Esophagus muscularis mucosa (tissue), 4 donors: Measurements from ENCODE around the gene TRAPPC2L.

Source experiments
- CTCF ChIP-seq, 3 experiments: fragments of 200-600 bp in 2 of 3; fragments of 450-650 bp in 1 of 3; sonication (generic) in 2 of 3; IDR thresholded peaks; one replicate each; pipeline ENCODE4 v1.5.1; 2017 to 2019; ENCODE audit warnings: antibody characterized with exemption in 3 of 3, mild to moderate bottlenecking in 2 of 3, moderate library complexity in 1 of 3
- EP300 ChIP-seq: sonication (generic); formaldehyde crosslinking; IDR thresholded peaks from one replicate; pipeline ENCODE4 v1.6.1; 2017; ENCODE audit warnings: antibody characterized with exemption
- POLR2A ChIP-seq: fragments of 450-650 bp; IDR thresholded peaks from one replicate; pipeline ENCODE4 v1.6.1; 2017; ENCODE audit warnings: antibody characterized with exemption, moderate library complexity, mild to moderate bottlenecking, low read depth
- POLR2AphosphoS5 ChIP-seq, 2 donors: sonication (generic); formaldehyde crosslinking; IDR thresholded peaks; one replicate each; pipeline ENCODE4 v1.6.1; 2017; ENCODE audit warnings: antibody characterized with exemption in 2 of 2

DNA sequence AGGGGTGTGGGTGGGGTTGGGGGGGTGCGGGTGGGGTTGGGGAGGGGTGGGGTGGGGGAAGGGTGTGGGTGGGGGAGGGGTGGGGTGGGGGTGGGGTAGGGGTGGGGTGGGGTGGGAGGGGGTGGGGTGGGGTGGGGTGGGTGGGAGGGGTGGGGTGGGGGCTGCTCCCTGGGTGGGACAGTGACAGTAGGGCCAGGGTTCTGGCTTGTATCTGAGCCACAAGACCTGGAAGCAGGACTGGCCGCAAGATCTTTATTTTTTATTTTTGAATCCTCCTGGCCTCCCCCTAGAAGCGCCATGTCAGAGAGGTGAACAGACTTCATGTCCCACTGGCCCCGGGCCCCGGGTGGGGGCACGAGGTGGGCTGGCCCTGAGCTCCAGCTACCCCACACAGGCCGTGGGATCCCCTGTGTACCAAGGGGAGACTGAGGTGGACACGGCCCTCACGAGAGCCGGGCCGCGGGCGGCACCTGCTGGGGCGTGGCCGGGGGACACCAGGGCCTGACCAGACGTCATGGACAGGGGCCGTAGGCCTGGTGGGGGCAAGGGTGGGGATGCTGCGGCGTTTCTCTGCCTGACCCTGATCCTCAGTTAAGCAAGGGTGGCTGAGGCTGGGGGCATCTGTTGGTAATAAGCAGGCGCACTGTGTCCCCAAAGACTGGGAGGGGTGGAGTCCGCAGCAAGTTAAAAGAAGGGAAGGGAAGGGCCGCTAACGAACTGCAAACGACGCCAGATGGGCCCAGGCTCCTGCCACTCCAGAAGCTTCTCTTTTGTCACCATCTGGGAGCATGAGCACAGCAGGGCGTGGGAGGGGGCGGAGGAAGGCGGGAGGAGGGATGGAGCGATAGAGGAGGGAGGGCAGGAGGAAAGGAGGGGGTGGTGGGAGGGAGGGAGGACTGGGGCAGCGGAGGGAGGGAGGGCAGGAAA is 31.8 kb downstream of the TRAPPC2L start:
- TF ChIP-seq CTCF (IDR thresholded peaks at IDR 0.05) (no peak), POLR2A (no peak), POLR2AphosphoS5 (IDR thresholded peaks at IDR 0.05) (no peak), EP300 (no peak)
